Measurements from ENCODE around the gene GLT8D2.

The GLT8D2 gene

GRCh38 chr12:103948746-103949406 is 101.1 kb downstream of the GLT8D2 start:
- DNase-seq (ENCODE audit: extremely low read depth, low read depth), result no peak
- no peak for TF ChIP-seq CTCF (IDR thresholded peaks at IDR 0.05; ENCODE audit: low read depth, low read length, missing control alignments)
- H3K4me3 ChIP-seq (replicated peaks; ENCODE audit: low read depth, low read length), result no peak overlapping the region

DNA sequence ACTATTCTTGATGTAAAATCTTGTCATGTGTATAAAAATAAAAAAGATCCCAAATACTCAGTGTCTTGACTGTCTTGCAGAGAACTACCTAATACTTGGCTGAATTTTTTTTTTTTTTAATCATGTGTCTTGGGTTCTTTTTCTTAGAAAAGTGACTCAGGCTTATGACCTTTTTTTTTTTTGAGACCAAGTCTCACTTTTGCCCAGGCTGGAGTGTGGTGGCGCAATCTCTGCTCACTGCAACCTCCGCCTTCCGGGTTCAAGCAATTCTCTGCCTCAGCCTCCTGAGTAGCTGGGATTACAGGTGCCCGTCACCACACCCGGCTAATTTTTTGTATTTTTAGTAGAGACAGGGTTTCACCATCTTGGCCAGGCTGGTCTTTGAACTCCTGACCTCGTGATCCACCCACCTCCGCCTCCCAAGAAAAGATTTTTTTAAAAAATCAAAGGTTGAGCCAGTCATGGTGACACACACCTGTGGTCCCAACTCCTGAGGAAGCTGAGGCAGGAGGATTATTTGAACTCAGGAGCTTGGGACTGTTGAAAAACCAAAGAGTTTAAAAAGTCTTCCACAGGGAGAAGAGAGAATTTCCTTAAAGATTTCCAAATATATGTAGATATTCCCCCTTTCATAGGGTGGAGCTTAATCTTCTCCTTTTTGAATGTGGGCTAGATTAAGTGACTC is 102.0 kb downstream of the GLT8D2 start:
- no peak for TF ChIP-seq CTCF (IDR thresholded peaks at IDR 0.05; ENCODE audit: low read depth, low read length, missing control alignments)
- no peak for DNase-seq (ENCODE audit: extremely low read depth, low read depth)
- no peak overlapping the region for H3K4me3 ChIP-seq (replicated peaks; ENCODE audit: low read depth, low read length)

DNA sequence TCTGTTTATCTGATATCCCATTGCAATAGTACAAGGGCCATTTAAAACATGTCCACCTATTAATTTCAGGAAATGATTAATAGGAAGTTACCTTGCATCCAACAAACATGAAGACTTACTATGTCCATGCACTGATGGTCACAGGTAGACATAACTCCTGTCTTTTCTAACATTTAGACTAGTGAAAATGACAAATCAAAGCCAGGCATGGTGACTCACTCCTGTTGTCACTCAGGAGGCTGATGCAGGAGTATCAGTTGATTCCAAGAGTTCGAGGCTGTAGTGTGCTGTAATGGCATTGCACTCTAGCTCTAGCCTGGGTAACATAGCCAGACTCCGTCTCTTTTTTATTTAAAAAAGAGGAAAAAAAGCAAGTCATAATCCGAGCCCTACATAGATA is 105.0 kb downstream of the GLT8D2 start:
- no peak overlapping the region for H3K4me3 ChIP-seq (replicated peaks; ENCODE audit: low read depth, low read length)
- DNase-seq (ENCODE audit: extremely low read depth, low read depth), result no peak
- TF ChIP-seq CTCF (IDR thresholded peaks at IDR 0.05; ENCODE audit: low read depth, low read length, missing control alignments), result no peak
